Measurements from ENCODE around the gene TYK2. TPM values are rescaled to one million over a fixed set of nuclear protein-coding genes. Genes with fewer than 3 reads are reported as not detected.

Gene TYK2
- total RNA-seq, 1 donor from 2014 or later: 80.7 TPM

Other genes with a start within 250 kb of the TYK2 start
- 54.0 TPM for gene DNMT1, start 185.6 kb downstream of the TYK2 start, total RNA-seq
- 24.3 TPM for gene S1PR2, start 149.2 kb downstream of the TYK2 start, total RNA-seq
- 72.9 TPM for gene MRPL4, start 128.4 kb downstream of the TYK2 start, total RNA-seq
- gene ICAM1, start 109.5 kb downstream of the TYK2 start, total RNA-seq: 74.8 TPM
- gene ICAM4, start 93.6 kb downstream of the TYK2 start, total RNA-seq: not detected
- gene ICAM5, start 90.6 kb downstream of the TYK2 start, total RNA-seq: 2.2 TPM
- gene ZGLP1, start 70.8 kb downstream of the TYK2 start, total RNA-seq: not detected
- 16.8 TPM for gene FDX2, start 64.6 kb downstream of the TYK2 start, total RNA-seq
- 51.8 TPM for gene RAVER1, start 47.0 kb downstream of the TYK2 start, total RNA-seq
- 0.11 TPM for gene ICAM3, start 40.9 kb downstream of the TYK2 start, total RNA-seq
- 183 TPM for gene CDC37, start 23.0 kb upstream of the TYK2 start, total RNA-seq
- gene PDE4A, start 40.0 kb upstream of the TYK2 start, total RNA-seq: 59.9 TPM
- gene KEAP1, start 122.8 kb upstream of the TYK2 start, total RNA-seq: 57.8 TPM
- 3.1 TPM for gene S1PR5, start 136.9 kb upstream of the TYK2 start, total RNA-seq
- gene ATG4D, start 163.3 kb upstream of the TYK2 start, total RNA-seq: 11.0 TPM
- 21.9 TPM for gene KRI1, start 185.4 kb upstream of the TYK2 start, total RNA-seq
- 20.3 TPM for gene CDKN2D, start 188.4 kb upstream of the TYK2 start, total RNA-seq
- not detected for gene AP1M2, start 206.7 kb upstream of the TYK2 start, total RNA-seq
- gene SLC44A2, start 245.0 kb upstream of the TYK2 start, total RNA-seq: 354 TPM